GM19372 (cell line): ENCODE data around the gene ATP1A1.

Experiments used
- ATAC-seq: cut with Tn5 transposase; IDR thresholded peaks from one replicate; pipeline ENCODE4 v1.9.1; 2021; ENCODE audit warnings: mild to moderate bottlenecking, low read depth, moderate library complexity; ENCODE audit not compliant: unreplicated experiment

Gene ATP1A1

DNA sequence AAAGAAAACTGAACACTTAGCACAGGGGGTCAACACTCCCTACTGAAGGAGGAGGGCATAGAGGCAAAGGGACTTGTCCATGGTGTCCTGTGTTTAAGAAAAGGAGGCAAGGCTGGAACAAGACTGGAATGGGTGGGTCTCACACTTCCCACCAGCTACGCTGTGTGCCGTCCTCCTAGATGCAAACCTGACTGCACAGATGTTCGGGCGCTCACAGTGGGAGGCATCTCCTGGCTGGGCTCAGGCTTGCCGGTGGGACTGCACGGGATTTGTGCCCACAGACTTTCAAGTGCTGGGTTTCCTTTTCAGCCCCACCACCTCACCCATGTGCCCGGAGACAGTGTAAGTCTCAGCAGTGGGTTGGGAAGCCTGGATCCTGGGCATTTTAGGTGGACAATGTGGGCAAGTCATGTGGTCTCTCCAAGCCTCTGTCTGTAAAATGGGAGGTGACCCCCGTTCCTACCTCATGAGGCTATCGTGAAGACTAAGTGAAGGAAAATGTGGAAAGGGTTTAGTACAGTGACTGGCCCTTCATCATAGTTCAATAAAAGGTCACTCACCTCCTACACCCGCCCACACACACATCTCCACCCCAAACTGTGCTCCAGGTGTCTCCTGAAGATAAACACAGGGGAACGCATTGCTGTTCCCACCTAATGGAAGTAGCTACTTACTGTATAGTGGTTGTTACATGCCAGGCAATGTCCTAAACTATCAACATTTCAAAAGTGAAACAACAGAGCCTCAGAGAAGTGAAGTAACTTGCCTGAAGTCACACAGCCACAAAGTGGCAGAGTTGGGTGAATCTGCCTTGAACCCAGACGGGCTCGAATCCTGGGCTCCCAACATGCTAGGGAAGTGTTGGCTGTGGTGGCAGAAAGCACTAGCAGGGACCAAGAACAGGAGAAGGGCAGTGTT, 36.0 kb downstream of the ATP1A1 start:
- no peak for ATAC-seq

DNA sequence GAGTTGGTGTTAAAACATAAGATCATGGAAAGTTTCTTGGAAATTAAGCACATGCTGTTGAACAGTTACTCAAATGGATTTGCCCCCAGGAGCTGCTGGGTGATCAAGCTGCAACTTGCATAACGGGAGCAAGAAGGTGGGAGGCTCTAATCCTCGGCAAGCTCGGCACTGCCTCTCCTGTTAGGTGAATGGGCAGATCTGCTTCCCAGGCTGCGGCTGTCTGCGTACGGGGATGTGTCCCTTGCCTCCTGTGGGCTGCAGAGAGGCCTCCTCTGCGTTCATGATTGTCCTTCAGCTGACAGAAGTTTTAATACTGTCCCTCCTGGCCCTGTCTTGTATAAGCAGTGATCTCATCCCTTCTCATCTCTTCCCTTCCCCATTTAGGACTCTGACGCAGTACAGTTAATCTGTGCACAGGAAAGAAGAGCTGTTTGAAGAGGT, 36.7 kb downstream of the ATP1A1 start:
- no peak for ATAC-seq

DNA sequence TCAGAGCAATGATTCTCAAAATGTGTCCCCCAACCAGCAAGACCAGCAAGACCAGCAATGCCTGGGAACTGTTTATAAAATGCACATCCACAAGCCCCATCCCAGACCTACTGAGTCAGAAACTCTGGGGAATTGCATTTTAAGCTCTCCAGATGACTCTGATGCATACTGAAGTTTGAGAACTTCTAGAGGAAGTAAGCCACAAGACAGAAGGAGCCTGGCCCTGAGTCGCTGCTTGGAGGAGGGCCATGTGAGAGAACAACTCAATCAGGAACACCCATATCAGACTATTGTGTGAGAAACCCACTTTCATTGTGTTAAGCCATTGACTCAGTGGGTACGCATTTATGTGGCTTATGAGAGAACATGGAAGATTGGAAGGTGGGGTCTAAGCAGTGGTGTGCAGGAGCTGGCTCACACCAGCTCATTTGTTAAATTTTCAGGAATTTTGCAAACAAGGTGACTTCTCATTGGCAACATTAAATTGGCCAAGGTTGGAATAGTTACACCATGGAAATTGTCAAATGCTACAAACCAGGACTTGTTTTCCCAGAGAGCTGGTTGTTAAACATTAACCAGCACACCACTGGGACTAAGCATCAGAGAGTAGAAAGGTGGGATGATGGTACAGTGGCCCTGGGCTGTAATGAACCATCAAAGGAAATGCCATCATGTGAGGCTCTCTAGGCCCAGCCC, 38.9 kb downstream of the ATP1A1 start:
- ATAC-seq, result no peak

DNA sequence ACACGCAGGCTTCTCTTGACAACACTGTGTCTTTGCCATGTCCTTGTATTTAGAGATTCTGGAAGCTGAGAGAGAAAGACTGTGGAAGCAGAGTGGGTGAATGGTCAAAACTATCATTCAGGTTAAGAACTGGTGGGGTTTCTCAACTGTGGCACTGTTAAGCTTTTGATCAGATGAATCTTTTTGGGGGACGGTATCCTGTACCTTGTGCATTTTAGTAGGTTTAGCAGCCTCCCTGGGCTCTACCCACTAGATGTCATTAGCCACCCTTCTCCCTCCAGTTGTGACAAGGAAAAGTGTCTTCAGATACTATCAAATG, 39.4 kb downstream of the ATP1A1 start:
- ATAC-seq, result no peak

DNA sequence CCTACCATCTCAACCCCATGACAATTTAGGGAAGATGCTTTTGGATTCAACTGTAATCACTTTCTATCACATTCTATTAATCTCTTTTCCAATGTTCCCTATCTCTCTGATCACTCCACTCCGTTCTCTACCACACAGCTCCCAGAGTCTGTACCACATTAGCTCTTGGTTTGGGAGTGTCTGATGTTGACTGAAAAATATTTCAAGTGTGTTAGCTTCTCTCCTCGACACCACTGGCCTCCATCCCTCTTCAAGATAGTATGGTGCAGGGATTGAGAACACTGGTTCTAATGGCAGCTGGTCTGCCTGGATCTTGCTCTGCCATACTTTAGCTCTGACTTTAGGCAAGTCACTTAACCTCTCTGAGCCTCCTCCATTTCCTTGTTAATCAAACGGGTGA, 39.9 kb downstream of the ATP1A1 start:
- ATAC-seq, result no peak

DNA sequence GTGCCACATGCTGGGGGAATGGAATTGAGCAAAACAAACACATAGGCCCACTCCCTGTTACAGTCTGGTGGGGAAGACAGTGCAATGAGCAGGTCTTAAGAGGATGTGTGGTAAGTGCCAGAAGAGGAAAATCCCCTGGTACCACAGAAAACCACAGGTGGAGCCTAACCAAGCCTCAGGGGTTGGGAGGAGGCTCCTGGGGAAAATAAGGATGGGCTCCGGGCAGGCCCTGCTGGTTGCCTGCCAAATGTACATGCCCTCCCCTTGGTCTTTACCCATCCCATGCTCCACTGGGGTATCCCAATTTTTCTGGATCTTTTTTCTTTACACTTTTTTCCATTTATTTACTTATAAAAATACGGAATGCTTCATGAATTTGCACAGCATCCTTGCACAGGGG, 40.4 kb downstream of the ATP1A1 start:
- ATAC-seq, result no peak

DNA sequence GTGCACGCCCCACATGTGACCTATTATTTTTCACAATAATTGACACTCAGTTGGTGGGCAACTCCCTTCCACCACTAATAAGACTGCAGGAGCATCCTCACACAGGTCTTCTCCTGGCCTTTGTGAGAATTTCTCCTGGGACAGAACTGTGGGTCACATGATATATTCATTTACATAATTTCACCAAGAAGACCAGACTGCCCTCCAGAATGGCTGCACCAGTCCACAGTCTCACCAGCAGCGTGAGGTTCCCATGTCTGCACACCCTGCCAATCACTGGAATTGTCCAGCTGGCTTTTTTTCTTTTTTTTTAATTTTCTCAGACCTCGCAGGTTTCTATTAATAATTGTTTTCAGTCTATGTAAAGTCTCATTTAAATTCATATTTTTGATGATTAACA, 41.3 kb downstream of the ATP1A1 start:
- ATAC-seq, result no peak

DNA sequence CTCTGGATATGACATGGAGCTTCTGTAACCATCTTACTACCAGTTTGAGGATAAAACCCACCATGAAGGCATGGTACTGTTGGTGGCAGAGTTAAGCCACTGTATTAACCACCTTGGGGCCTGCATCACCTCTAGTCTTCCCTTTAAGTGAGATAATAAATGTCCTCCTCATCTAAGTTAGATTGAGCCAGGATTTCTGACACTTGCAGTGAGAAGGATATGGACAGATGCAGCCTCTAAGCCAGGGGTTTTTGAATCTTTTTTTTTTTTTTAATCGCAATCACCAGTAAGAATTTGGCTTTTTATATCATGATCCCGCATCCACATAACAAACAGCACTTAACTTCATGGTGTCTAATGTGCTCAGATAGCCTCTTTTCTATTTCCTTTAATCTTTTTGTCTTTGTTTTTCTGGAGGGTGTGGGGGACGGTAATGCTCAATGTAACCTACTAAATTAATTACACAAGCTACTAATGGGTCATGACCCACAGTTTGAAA, 42.2 kb downstream of the ATP1A1 start:
- no peak for ATAC-seq

DNA sequence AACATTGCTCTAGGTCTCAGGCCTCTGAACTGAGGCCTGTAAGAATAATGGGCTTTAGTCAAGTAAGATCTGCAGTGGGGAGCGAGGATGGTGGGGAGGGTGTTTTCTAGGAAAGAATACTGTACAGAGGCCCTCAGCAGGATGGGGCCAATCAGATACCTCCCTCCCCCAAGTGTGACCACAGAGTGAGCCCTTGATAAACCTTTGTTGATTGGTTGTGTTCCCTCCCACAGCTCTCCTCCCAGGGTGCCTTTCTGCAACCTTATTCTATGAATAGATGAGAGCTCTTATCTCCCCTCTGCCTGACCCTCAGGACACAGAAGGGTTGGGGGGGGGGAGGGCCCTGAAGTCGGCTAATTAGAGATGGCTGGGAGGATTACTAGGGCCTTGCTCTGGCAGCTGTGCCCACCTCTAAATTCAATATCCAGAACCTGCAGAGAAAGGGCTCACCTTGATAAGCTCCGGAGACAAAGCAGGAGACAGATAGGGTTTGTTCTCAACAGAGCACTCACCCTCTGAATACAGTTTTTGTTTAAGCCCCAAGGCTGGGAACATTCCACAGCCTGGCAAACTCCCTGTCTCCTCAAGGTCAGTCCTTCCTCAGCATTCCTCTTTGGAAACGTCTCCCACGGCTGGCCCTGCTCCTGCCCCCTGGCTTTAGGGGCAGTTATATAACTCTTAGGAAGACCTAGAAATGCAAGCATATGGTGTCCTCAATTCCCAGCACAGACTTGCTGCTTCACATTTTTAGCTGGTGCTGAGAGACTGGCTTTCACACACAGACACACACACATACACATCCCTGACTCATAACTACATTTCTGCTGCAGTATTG, 42.9 kb downstream of the ATP1A1 start:
- no peak for ATAC-seq

DNA sequence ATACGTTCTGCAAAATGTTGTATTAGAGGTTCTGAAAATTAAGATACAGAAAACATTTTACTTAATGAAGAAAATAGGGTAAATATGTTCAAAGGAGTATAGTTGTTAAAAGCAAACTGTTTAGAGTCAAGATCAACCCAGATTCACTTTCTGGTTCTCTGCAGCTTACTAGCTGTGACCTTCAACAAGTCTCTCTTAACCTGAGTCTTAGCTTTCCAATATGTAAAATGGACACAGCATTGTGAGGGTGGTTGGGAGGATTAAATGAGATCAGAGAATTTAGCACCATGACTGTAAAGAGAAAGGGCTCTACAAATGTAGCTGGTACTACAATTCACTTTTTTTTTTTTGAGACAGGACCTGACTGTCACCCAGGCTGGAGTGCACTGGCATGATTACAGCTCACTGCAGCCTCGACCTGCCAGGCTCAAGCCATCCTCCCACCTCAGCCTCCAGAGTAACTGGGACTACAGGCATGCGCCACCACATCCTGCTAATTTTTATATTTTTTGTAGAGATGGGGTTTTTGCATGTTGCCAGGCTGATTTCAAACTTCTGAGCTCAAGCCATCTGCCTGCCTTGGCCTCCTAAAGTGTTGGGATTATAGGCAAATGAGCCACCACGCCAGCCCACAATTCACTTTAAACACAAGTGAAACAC, 43.9 kb downstream of the ATP1A1 start:
- no peak for ATAC-seq

DNA sequence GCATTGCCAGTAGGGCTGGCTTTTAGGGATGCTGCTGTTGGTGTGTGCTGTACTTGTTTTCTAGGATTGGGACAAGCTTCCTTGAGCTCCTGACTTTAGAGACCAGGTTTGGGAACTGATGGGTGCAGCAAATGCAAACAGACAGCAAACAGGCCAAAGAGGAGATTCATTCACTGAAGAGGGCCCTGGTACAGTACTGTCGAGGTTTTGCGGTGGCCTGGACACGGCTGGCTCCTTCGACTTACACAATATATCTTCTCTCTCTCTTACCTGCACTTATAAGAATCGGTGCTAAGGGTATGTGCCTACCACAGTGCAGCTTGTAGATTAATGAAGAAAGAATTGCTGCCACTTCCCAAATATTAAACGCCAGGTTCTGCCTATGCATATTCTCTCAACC, 44.6 kb downstream of the ATP1A1 start:
- no peak for ATAC-seq

DNA sequence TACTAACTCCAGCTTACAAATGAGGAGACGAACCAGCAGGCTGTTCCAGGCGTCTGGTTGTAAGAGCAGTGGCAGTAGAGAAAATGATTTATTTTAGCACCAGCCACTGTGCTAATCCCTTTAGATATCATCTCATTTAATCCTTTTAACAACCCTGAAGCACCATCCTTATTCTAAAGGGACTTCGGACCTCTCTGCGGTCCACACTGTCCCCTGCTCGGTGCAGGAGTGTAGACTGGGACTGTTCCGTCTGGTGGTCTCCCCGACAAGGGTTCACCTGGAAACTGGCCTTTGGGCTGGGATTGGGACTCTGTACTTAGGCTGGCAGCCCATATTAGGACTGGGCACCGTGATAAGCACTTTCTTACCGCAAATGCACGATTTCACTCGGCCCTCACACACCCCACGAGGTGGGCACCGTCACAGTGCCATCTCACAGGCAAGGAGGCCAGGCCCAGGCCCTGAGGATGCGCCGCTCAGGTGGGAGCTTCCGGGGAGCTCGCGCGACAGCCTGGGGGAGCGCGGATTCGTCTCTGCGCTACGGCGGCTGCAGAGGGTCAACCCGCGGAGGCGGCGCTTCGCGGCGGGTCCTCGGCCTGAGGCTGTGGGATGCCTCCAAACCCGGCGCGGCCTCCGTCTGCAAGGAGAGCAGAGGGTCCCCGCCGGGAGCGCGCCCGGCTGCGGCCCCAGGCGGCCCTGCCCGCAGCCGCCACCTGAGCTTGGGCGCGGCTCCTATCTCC, 45.2 kb downstream of the ATP1A1 start:
- peak; percentile 82 for ATAC-seq

DNA sequence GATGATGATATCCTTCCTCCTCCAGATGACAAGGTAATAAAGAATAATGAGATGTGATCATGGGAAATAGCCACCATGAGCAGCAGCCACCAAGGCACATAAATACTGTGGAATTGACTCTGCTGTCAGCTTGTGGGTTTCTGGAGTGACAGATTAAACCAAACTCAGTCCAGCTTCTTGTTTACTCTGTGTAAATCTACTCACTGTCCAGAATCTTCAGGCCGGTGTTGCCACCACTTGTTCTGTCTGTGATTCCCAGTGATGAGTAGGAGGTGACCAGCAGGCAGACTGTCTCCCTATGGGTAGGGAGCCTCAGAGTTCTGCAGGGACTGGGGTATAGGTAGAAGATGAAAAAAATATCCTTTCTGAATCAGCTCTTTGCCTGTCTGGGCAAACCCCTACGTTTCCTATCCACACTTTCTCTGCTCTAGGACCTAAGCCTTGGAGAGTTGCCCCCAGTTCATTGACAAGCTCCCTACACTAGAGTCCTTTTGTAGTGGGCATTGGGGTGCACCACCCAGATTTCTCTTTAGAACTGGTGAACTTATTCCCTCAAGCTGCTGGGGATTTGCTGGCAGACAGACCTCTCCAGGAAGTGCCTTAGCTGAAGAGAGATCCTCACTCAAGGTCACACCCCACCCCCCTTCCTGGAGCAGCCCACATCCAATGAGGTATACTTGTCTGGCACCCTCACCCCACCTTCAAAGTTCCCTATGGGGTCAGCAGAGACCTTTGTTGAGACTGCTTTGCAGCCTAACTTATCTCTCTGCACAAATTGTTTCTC, 47.6 kb downstream of the ATP1A1 start:
- ATAC-seq, result no peak

DNA sequence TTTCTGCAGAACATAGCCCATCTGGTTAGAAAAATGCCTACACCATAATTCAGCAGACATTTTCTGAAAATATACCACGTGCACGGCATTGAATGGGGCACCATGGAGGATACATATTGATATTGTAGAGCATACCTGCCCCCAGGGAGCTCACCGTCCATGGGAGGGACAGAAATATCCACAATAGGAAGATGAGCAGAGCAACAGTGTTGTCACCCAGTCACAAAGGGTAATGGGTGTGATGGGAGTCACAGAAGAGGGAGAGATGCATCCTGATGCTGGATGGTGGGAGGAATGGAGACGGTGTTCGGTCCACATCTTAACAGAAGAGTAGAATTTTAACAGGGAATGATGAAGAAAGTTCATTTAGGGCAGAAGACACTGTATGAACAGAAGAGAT, 51.4 kb downstream of the ATP1A1 start:
- ATAC-seq, result no peak

DNA sequence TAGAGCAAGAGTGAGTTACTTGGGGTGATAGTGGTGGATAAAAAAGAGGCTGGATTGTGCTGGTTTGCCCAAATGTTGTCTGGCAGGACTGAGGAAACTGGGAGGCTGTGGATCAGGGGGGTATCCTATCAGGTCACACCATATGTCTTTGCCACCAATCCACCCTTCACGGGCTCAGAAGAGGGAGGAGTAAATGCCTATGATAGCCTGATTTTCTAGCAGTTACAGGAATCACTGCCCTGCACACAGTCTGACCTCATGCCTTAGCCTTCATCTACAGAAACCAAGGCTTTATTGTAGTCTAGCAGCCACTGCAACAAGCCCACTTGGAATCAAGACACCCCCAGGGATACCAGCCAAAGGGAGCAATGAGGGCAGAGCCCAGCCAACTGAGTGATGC, 51.8 kb downstream of the ATP1A1 start:
- ATAC-seq, result no peak

DNA sequence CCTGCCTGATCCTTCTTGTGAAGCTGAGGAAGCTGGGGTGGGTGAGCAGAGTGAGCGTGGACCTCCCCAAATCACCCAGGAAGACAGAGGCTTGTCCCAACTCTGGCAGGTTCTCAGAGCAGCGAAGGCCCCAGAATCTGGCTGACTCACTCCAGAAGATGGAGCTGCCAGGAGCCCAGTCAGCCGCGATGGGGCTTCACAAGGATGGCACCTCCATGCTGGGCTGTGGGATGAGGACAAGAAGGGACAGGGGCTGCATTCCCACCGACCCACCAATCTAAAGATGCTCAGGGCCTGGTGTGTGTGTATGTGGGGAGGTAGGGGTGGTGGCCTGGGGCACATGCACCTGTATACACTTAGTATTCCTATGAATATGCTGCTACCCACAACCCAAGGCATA, 52.9 kb downstream of the ATP1A1 start:
- no peak for ATAC-seq

DNA sequence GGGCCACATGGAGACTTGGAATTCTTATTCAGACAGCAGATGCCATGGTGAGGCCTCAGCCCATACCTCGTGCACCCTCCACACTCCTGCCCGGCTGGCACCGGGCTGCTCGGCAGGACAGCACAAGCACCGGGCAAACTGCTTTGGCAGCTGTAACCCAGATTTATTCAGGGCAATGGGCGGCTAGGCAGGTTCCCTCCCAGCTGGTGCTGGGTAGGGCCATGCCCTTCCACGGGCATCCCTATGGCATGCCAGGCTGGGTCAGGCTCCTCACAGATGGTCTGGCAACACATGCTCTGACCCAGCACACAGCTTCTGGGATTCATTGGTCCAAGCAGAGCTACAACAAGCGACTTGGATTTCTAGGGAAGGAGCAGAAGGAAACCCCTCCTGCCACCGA, 53.4 kb downstream of the ATP1A1 start:
- ATAC-seq, result no peak

DNA sequence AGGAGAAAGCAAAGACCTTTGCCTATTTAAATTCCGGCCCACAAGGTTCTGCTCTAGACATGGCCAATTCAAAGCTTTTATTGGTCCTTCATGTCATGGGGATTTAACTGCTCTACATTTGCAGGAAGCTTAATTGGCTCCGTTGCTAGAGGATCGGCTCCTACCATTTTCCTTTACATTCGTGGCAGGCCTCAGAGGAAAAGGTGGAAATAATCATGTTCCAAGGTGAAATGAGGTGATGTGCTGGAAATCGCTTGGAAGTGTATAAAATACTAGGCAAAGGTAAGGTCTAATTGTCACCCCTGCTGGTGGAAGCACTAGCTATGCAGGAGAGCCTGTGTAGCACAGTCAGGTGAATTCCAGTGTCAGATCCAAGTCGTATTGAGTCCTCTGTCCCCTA, 55.5 kb downstream of the ATP1A1 start:
- ATAC-seq, result no peak

DNA sequence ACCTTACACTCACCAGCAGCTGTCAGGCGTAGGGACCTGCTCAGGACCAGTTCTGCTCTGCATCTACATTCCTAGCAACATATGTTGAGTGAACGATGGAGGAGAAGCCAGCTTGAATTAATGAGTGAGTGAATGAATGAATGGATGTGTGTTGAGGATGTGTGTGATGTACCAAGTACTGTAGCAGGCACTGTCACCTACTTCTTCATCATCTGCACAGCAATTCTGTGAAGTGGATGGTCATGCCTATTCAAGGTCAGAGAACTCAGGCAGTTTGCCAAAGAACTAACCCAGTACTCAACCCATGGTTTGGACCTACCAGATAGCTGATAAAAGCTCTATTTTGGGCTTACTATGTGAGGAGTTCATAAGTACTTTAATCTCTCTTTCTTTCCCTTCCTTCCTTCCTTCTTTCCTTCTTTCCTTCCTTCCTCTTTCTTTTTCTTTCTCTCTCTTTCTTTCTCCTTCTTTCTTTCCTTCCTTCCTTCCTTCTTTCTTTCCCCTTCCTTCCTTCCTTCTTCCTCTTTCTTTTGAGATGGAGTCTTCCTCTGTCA, 56.9 kb downstream of the ATP1A1 start:
- ATAC-seq, result no peak
